Gastrocnemius medialis (tissue), 4 donors: Measurements from ENCODE around the gene SCAP.

ENCODE experiments used
- CTCF ChIP-seq, 5 experiments: fragments of 450-650 bp in 3 of 5; fragments of 200-600 bp in 2 of 5; sonication (generic) in 2 of 5; IDR thresholded peaks in 4 of 5; conservative IDR thresholded peaks in 1 of 5; 1 replicate in 4 of 5; 2 replicates in 1 of 5; pipeline ENCODE4 v1.5.1; 2016 to 2019; ENCODE audit warnings: antibody characterized with exemption in 5 of 5, mild to moderate bottlenecking in 3 of 5, moderate library complexity in 3 of 5
- POLR2A ChIP-seq, 2 donors: fragments of 450-650 bp; IDR thresholded peaks; one replicate each; pipeline ENCODE4 v1.6.1; 2017; ENCODE audit warnings: antibody characterized with exemption in 2 of 2, mild to moderate bottlenecking in 2 of 2, moderate library complexity in 2 of 2

- TF ChIP-seq CTCF (IDR thresholded peaks at IDR 0.05 in 4 of 5, conservative IDR thresholded peaks at IDR 0.05 in 1 of 5), result no peak
- no peak for TF ChIP-seq POLR2A (IDR thresholded peaks at IDR 0.05)
Measured at GRCh38 chr3:47441796-47442551, 33.8 kb downstream of the SCAP start.
